MM.1S (cell line): ENCODE results near the gene SLC29A1.

Experiments used
- CTCF ChIP-seq: fragments of 300-600 bp; sonication (generic); IDR thresholded peaks from 2 replicates; pipeline ENCODE4 v1.5.1; 2016; ENCODE audit warnings: antibody characterized with exemption, low read length, mixed read lengths
- EZH2 ChIP-seq: fragments of 300-600 bp; sonication (generic); optimal IDR thresholded peaks from 2 replicates; pipeline ENCODE3; 2017; ENCODE audit warnings: low read depth, mild to moderate bottlenecking, antibody characterized with exemption, low read length, mixed read lengths

- TF ChIP-seq CTCF (no peak), EZH2 (no peak)
These were observed 46.6 kb downstream of the SLC29A1 start, which contains the start of gene TMEM151B for GRCh38 chr6:44269921-44270525.
